GM12878 (cell line): ENCODE results near the gene GPHB5. TPM values are rescaled to one million over a fixed set of nuclear protein-coding genes. Genes with fewer than 3 reads are reported as not detected.

Experiments
- ATAC-seq: fragments of 200-7000 bp; cut with Tn5 transposase; 3 replicates; pipeline ENCODE4 v1.9.1; 2020; ENCODE audit warnings: mild to moderate bottlenecking, moderate library complexity
- BruUV-seq: library from RNA; stranded (reverse); fragments of 400-500 nt; replicated peaks from 2 replicates; lab custom pipeline; 2021; lab: Mats Ljungman, UMichigan
- CTCF ChIA-PET: fragments of 300-600 bp; sonication (Branson Sonifier 250); formaldehyde crosslinking; extraction: SDS; loops from one replicate; lab custom pipeline; 2021; ENCODE audit warnings: inconsistent platforms; lab: Yijun Ruan, JAX
- POLR2A ChIA-PET: fragments of 350-600 bp; formaldehyde crosslinking; extraction: SDS; loops from one replicate; lab custom pipeline; 2021; ENCODE audit warnings: inconsistent platforms; lab: Charles Lee
- RAD21 ChIA-PET: fragments of 300-600 bp; sonication (Branson Sonifier 250); formaldehyde crosslinking; loops from one replicate; lab custom pipeline; 2023; ENCODE audit warnings: antibody characterized with exemption; ENCODE audit not compliant: unreplicated experiment; lab: Charles Lee
- SMC1A ChIA-PET: fragments of 300-600 bp; sonication (Branson Sonifier 250); formaldehyde crosslinking; loops from one replicate; lab custom pipeline; 2023; ENCODE audit not compliant: unreplicated experiment, uncharacterized antibody; lab: Charles Lee
- DNase-seq: peaks from one replicate; pipeline ENCODE4 v3.0.0-alpha.2; 2011; ENCODE audit warnings: low read depth, low spot score
- FAIRE-seq: peaks from 3 replicates; lab custom pipeline; 2011; peaks lifted over from hg19 to GRCh38; lab: Jason Lieb, UNC
- H2AFZ ChIP-seq: 2 replicates; pipeline ENCODE4 v1.6.0; 2011; ENCODE audit warnings: low read depth, low read length, control low read depth; ENCODE audit not compliant: control insufficient read depth
- H3K27ac ChIP-seq: 2 replicates; pipeline ENCODE4 v1.5.1; 2011; ENCODE audit warnings: control low read depth; ENCODE audit not compliant: control insufficient read depth, insufficient read depth
- H3K27me3 ChIP-seq, 2 experiments: replicated peaks in 1 of 2; 2 replicates each; pipeline versions ENCODE4 v1.6.0 to v1.6.1; 2011; ENCODE audit warnings: low read length in 1 of 2; ENCODE audit not compliant: control insufficient read depth in 2 of 2, insufficient read depth in 2 of 2
- H3K36me3 ChIP-seq, 2 experiments: 2 replicates each; pipeline ENCODE4 v1.5.1; 2011; ENCODE audit warnings: low read length in 1 of 2; ENCODE audit not compliant: control insufficient read depth in 2 of 2, insufficient read depth in 2 of 2
- H3K4me1 ChIP-seq: 2 replicates; pipeline ENCODE4 v1.6.1; 2011; ENCODE audit warnings: mild to moderate bottlenecking, low read length, moderate library complexity, mixed read lengths; ENCODE audit not compliant: control insufficient read depth, insufficient read depth
- H3K4me2 ChIP-seq: 2 replicates; pipeline ENCODE4 v1.6.0; 2011; ENCODE audit warnings: control low read depth; ENCODE audit not compliant: control insufficient read depth, insufficient read depth
- H3K4me3 ChIP-seq: fragments of 200-600 bp; sonication (generic); 2 replicates; pipeline ENCODE4 v1.5.1; 2016
- H3K79me2 ChIP-seq: 2 replicates; pipeline ENCODE4 v1.6.0; 2011; ENCODE audit warnings: low read length; ENCODE audit not compliant: control insufficient read depth, insufficient read depth
- H3K9ac ChIP-seq: 2 replicates; pipeline ENCODE4 v1.8.0; 2011; ENCODE audit warnings: low read length, control low read depth, mixed read lengths; ENCODE audit not compliant: control insufficient read depth, insufficient read depth
- H3K9me3 ChIP-seq: replicated peaks from 3 replicates; pipeline ENCODE4 v1.5.1; 2011; ENCODE audit warnings: mild to moderate bottlenecking, low read length; ENCODE audit not compliant: control insufficient read depth, insufficient read depth
- H4K20me1 ChIP-seq: 2 replicates; pipeline ENCODE4 v1.6.0; 2011; ENCODE audit not compliant: control insufficient read depth, insufficient read depth
- EGR1 ChIP-seq, 2 experiments: IDR thresholded peaks; 1 replicate in 1 of 2; 2 replicates in 1 of 2; pipeline ENCODE4 v1.6.1; 2011 to 2012; ENCODE audit warnings: low read depth in 2 of 2, low read length in 2 of 2, borderline replicate concordance in 1 of 2, mild to moderate bottlenecking in 1 of 2, moderate library complexity in 1 of 2
- IRF4 ChIP-seq: IDR thresholded peaks from 2 replicates; pipeline ENCODE4 v1.6.1; 2011; ENCODE audit warnings: low read depth, low read length
- JUNB ChIP-seq: IDR thresholded peaks from 2 replicates; pipeline ENCODE4 v1.6.1; 2016; ENCODE audit warnings: antibody characterized with exemption, mild to moderate bottlenecking
- KAT2A ChIP-seq: conservative IDR thresholded peaks from 2 replicates; pipeline ENCODE4 v1.6.1; 2011; ENCODE audit warnings: low read depth, low read length; ENCODE audit not compliant: control insufficient read depth
- NKRF ChIP-seq: fragments of 450-650 bp; conservative IDR thresholded peaks from 2 replicates; pipeline ENCODE4 v1.6.1; 2017; ENCODE audit warnings: mild to moderate bottlenecking, moderate library complexity
- NR2F1 ChIP-seq: fragments of 450-650 bp; conservative IDR thresholded peaks from 2 replicates; pipeline ENCODE4 v1.6.1; 2017; ENCODE audit warnings: mild to moderate bottlenecking
- NRF1 ChIP-seq: conservative IDR thresholded peaks from 2 replicates; pipeline ENCODE4 v1.6.1; 2011; ENCODE audit warnings: mild to moderate bottlenecking, low read depth, low read length, improper control_type of control experiment
- RAD21 ChIP-seq: IDR thresholded peaks from 2 replicates; pipeline ENCODE4 v1.6.1; 2011; ENCODE audit warnings: mild to moderate bottlenecking, low read depth, low read length, moderate library complexity; ENCODE audit not compliant: insufficient read depth
- RCOR1 ChIP-seq: conservative IDR thresholded peaks from 2 replicates; pipeline ENCODE4 v1.6.1; 2012; ENCODE audit warnings: low read depth, low read length, improper control_type of control experiment
- TAF1 ChIP-seq: IDR thresholded peaks from 2 replicates; pipeline ENCODE4 v1.6.1; 2011; ENCODE audit warnings: mild to moderate bottlenecking, low read depth, low read length, borderline replicate concordance
- TCF3 ChIP-seq: IDR thresholded peaks from 2 replicates; pipeline ENCODE4 v1.6.1; 2012; ENCODE audit warnings: low read depth, mild to moderate bottlenecking, low read length, borderline replicate concordance; ENCODE audit not compliant: insufficient read depth
- ZNF622 ChIP-seq: fragments of 450-650 bp; IDR thresholded peaks from 2 replicates; pipeline ENCODE4 v1.6.1; 2017; ENCODE audit warnings: mild to moderate bottlenecking, inconsistent platforms
- WGBS: methylation state at CpG from one replicate; pipeline ENCODE4 v1.1.6; 2016; ENCODE audit warnings: low lambda C conversion rate; ENCODE audit not compliant: insufficient replicate concordance, insufficient coverage; ENCODE audit errors: missing lambda C conversion rate; 5-methylcytosine and 5-hydroxymethylcytosine counted together
- in situ Hi-C: fragments of 300-500 bp; cut with MboI; formaldehyde crosslinking; loops from 9 replicates; pipeline ENCODE4 v1.14.3; 2018; ENCODE audit warnings: mixed read lengths
- intact Hi-C: fragments of 100-400 bp; cut with micrococcal nuclease; formaldehyde crosslinking; loops from one replicate; pipeline ENCODE4 v1.14.2; 2022; ENCODE audit not compliant: unreplicated experiment
- polyA plus RNA-seq, 11 experiments: library from polyadenylated mRNA; depleted of rRNA in 4 of 11; unstranded in 6 of 11; stranded (reverse) in 5 of 11; fragments of >200 nt; fragmentation: Nextera tagmentation in 4 of 11; fragmentation: Illumina TruSeq in 1 of 11; extraction: Ambion mirVana in 4 of 11; extraction: Trizol in 1 of 11; gene quantifications; 1 replicate in 1 of 11; 2 replicates in 10 of 11; pipeline versions ENCODE4 v1.2.1 to v1.2.3, GENCODE V29; 2011 to 2016; ENCODE audit warnings: inconsistent platforms in 2 of 11, missing spikeins in 2 of 11, low read depth in 1 of 11
- total RNA-seq, 4 experiments: library from RNA; depleted of rRNA in 3 of 4; stranded (reverse); fragments of >200 nt in 3 of 4; fragmentation: Illumina TruSeq in 1 of 4; extraction: Trizol in 1 of 4; gene quantifications; 2 replicates each; pipeline versions ENCODE4 v1.2.1 to v1.2.3, GENCODE V29; 2013 to 2021
- TF ChIP-seq, protein P1 (sequence below): IDR thresholded peaks from 2 replicates; pipeline ENCODE4 v1.6.1; 2011; ENCODE audit warnings: mild to moderate bottlenecking, low read depth, low read length, moderate library complexity; ENCODE audit not compliant: insufficient replicate concordance
- TF ChIP-seq, protein P2 (sequence below): IDR thresholded peaks from 2 replicates; pipeline ENCODE4 v1.6.1; 2012; ENCODE audit warnings: low read depth, low read length, improper control_type of control experiment

The GPHB5 gene
- total and polyA plus RNA-seq, 10 of the 15 experiments (the other 5 are each of a cell fraction or from before 2014, with no cell fraction given), result not detected

- TF ChIP-seq EGR1 (IDR thresholded peaks at IDR 0.05; ENCODE audit: borderline replicate concordance in 1 of 2, low read depth in 2 of 2, low read length in 2 of 2) (no peak), NR2F1 (no peak), JUNB (no peak), IRF4 (no peak), RAD21 (no peak)
Measured at GRCh38 chr14:63292805-63293204, 25.9 kb downstream of the GPHB5 start (continued).

GRCh38 chr14:63290741-63291430, 27.8 kb downstream of the GPHB5 start:
- no peak overlapping the region for H3K4me3 ChIP-seq
- no peak for DNase-seq
- no peak overlapping the region for H2AFZ ChIP-seq
- H3K4me2 ChIP-seq, result no peak overlapping the region
- no peaks in the 10 kb centered on the region for H3K4me1 ChIP-seq
- no peak overlapping the region for H3K27ac ChIP-seq
- H4K20me1 ChIP-seq, result no peaks in the 10 kb centered on the region
- in situ Hi-C loops, result no loop called here
- no TSS peak for BruUV-seq
- TF ChIP-seq KAT2A, result no peak
- no peak for TF ChIP-seq ZNF622
- TF ChIP-seq TCF3, result no peak
- no peak for TF ChIP-seq NRF1
- TF ChIP-seq RCOR1, result no peak
- TF ChIP-seq, protein P1, sequence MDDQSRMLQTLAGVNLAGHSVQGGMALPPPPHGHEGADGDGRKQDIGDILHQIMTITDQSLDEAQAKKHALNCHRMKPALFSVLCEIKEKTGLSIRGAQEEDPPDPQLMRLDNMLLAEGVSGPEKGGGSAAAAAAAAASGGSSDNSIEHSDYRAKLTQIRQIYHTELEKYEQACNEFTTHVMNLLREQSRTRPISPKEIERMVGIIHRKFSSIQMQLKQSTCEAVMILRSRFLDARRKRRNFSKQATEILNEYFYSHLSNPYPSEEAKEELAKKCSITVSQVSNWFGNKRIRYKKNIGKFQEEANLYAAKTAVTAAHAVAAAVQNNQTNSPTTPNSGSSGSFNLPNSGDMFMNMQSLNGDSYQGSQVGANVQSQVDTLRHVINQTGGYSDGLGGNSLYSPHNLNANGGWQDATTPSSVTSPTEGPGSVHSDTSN, result no peak
- no peak for TF ChIP-seq NKRF
- TF ChIP-seq EGR1 (IDR thresholded peaks at IDR 0.05; ENCODE audit: borderline replicate concordance in 1 of 2, low read depth in 2 of 2, low read length in 2 of 2), result no peak
- TF ChIP-seq TAF1, result no peak
- TF ChIP-seq, protein P2, sequence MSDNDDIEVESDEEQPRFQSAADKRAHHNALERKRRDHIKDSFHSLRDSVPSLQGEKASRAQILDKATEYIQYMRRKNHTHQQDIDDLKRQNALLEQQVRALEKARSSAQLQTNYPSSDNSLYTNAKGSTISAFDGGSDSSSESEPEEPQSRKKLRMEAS, result no peak
- TF ChIP-seq, all 136 proteins: peak for 0
- Histone ChIP-seq H3K9me3 (no peaks in the 10 kb centered on the region), H3K27me3 (no peaks in the 10 kb centered on the region), H3K36me3 (no peaks in the 10 kb centered on the region), H3K79me2 (no peaks in the 10 kb centered on the region), H3K9ac (no peak overlapping the region)
- peak; percentile 56 for FAIRE-seq
- no peak for ATAC-seq
- ChIA-PET RAD21 (no interaction called here), POLR2A (interaction anchor here (0.5 to 0.6 kb wide), 2 partner anchors 11 to 250 kb away, joined by 3 to 4 read pairs; no protein-coding TSS in a partner anchor), SMC1A (no interaction called here), CTCF (no interaction called here)
- WGBS, result 61% methylated on average over 12 of the region's 12 CpGs
- intact Hi-C loops, result no loop called here
